Fibroblast of villous mesenchyme (primary cell): Measurements from ENCODE around the gene ABHD14A. TPM values are rescaled to one million over a fixed set of nuclear protein-coding genes. Genes with fewer than 3 reads are reported as not detected.

Experiments used
- DNase-seq: peaks from one replicate; pipeline ENCODE4 v3.0.0-alpha.2; 2010; ENCODE audit warnings: low read depth
- H3K4me3 ChIP-seq: 2 replicates; pipeline ENCODE4 v1.5.1; 2011; ENCODE audit warnings: low read depth, mild to moderate bottlenecking, low read length
- total RNA-seq: library from RNA; depleted of rRNA; stranded (reverse); fragments of >200 nt; gene quantifications from 2 replicates; pipeline ENCODE4 v1.2.3, GENCODE V29; 2012
- TF ChIP-seq, protein P1 (sequence below): IDR thresholded peaks from 2 replicates; pipeline ENCODE4 v1.5.1; 2012; ENCODE audit warnings: low read depth, mild to moderate bottlenecking, low read length; ENCODE audit not compliant: insufficient read depth

ABHD14A gene
- total RNA-seq, 1 donor = 5.2 TPM

DNA sequence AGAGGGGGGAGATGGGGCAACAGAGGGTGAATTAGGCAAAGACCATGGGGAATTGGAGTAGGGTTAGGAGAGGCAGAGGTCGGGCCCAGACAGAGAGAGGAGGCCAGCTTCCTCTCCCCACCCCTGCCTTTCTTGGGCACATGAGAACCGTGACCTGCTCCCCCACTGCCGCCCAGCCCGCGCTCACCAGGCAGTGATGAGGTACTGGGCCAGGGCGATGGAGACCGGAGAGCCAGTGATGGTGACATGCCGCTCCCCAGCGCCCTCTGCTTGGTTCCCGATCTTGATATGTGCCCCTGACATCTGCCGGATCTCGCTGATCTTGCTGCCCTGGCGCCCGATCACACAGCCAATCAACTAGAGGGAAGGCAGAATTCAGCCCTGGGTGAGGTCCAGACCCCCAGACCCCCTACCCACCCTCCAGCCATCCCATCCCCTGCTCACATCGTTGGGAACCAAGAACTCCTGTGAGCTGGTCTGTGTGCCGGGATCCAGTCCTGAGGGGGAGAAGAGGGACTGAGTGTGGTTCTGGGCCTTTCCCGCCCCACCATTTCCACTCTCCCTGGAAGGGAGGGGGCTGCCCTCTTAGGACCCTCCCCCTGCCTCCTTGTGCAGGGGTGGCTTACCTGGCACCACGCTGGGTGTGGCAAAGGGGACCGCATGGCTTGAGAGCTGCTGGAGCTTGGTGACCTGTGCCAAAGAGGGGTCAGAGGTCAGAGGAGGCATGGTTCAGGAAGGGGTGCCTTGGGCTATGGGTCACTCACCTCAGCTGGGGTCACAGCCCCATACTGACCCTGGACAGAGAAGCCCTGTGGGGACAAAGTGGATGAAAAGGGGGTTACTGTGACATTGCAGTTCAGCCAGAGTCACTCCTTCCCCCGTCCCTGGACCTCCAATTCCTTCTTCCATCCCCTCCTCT is 16.0 kb upstream of the ABHD14A start:
- TF ChIP-seq, protein P1, sequence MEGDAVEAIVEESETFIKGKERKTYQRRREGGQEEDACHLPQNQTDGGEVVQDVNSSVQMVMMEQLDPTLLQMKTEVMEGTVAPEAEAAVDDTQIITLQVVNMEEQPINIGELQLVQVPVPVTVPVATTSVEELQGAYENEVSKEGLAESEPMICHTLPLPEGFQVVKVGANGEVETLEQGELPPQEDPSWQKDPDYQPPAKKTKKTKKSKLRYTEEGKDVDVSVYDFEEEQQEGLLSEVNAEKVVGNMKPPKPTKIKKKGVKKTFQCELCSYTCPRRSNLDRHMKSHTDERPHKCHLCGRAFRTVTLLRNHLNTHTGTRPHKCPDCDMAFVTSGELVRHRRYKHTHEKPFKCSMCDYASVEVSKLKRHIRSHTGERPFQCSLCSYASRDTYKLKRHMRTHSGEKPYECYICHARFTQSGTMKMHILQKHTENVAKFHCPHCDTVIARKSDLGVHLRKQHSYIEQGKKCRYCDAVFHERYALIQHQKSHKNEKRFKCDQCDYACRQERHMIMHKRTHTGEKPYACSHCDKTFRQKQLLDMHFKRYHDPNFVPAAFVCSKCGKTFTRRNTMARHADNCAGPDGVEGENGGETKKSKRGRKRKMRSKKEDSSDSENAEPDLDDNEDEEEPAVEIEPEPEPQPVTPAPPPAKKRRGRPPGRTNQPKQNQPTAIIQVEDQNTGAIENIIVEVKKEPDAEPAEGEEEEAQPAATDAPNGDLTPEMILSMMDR = no peak
- H3K4me3 ChIP-seq = no peak overlapping the region
- DNase-seq = no peak

DNA sequence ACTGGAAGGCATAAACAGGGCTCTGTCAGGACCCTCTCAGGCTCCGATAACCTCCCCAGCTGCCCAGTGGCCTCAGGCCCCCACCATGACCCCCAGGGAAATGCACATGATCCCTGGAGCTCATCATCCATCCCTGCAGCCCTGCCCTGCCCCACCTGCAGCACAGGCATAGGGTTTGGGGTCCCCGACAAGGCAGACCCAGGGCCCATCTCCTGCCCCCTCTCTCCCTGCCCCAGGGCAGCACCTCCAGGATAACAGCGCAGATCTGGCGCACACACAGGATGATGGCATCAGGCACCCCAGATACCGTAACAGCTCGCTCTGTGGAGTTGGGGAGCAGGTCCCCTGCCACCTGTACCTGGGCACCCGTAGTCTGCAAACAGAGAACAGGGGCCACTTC is 15.2 kb upstream of the ABHD14A start:
- TF ChIP-seq, protein P1 = no peak
- no peak overlapping the region for H3K4me3 ChIP-seq
- no peak for DNase-seq

DNA sequence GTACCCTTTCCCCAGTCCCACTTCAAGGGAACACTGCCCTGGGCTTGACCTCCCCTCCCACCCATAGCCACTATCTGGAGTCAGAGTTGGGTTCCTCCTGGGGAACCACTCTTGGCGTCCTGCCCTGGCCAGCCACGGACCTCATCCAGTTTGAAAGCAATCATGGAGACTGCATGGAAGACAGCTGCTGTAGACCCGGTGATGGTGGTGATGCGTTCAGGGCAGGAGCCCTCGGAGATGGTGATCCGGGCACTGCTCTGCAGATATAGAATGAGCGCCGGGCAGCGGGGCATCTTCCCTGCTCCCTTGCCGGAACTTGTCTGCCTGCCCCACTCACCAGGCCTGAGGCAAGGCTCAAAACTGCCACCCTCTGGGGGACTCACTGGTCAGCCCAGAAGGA is 14.5 kb upstream of the ABHD14A start:
- TF ChIP-seq, protein P1 = no peak
- no peak for DNase-seq
- no peak overlapping the region for H3K4me3 ChIP-seq

DNA sequence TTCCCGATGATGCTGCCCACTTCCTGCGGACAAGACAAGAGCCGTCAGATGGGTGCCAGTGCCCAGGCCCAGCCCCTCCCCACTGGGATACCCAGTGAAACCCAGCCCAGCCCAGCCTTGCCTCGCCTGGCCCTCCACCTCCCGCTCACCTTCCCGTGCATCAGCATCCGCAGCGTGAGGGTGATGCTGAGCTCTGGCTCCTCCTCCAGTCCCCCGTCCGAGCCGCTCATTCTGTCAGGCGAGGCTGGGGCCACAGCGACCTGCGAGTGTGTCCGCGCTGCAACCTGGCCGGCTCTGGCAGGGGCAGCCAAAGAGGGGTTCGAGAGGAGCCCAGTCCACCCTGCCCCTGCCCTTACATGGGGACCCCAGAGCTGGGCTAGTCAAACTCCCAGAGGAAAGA is 13.9 kb upstream of the ABHD14A start:
- no peak overlapping the region for H3K4me3 ChIP-seq
- TF ChIP-seq, protein P1 = no peak
- DNase-seq = no peak

DNA sequence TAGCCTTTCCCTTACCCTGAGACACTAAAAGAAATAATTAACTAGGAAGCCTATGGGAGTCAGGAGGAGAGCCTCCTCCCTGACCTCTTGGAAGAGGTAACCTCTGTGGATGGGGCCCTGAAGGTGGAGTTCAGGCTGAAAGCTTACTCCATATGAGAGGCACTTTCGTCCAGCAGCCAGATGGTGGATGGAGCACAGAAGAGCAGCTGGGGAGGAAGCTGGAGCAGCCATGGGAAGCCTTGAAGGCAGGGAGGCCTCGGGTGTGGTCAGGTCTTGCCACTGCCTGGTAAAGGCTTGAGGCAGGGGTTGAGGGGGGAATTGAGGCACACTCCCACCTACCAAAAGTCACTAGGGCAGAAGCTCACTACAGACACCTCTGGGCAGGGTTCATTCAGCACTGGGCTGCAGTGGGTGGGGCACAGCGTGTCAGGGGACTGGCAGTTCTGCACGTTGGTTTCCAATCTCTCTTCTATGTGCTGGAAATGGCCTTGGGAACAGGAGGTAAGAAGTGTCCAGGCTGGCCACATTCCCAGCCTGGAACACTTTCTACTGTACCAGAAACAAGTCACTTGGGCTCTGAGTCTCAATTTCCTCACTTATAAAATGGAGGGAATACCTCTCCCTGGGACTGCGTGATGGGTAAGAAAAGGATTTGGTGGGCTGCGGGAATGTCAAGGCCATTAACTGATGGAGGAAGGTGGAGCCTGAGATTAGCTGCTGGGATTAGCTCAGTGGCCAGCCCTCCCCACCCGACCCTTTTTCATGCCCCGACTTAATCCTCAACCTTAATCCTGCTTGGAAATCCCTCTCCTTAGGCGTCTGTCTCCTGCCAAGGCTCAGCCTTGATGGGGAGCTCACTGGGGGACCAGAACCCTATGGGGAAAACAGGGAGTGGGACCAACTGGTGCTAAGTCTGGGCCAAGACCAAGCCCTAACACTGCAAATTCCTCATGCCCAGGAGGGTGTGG is 13.0 kb upstream of the ABHD14A start:
- no peak for DNase-seq
- TF ChIP-seq, protein P1 = no peak
- H3K4me3 ChIP-seq = no peak overlapping the region

DNA sequence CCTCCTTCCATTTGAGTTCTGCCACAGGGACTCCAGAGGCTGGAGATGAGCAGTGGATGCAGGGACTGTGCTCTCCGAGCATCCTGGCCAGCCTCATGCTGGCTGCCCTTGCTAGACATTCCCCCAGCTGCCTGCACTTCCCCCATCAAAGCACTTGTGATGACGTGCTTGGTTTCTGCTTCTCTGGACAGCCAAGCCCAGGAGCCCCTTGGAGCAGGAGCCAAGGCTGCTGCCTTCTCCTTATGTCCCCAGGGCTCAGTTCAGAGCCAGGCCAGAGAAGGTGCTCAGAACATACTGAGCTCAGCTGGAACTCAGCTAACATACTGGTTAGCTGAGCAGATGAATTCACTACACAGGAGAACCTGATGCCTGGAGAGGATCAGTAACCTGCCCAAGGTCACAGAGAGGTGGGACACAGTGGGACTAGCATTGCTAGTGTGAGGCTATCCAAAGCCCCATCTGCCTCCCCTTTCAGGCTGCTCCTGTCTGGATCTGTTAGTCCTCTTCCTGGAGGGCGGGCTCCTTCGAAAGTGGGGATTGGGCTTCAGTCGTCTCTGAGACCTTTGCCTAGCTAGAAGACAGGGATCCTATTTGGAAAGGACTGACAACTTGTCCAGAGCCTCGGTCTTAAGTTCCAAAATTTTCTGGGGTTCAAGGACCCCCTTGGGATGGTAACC is 11.9 kb upstream of the ABHD14A start:
- H3K4me3 ChIP-seq = no peak overlapping the region
- DNase-seq = no peak
- TF ChIP-seq, protein P1 = no peak
